ENCODE measurements around the gene PTPN9.
"Not testable (repeated sequence)": the region's sequence is repeated elsewhere in the genome, so short reads cannot be mapped to it uniquely, and the experiment has no call there.

PTPN9 gene

DNA sequence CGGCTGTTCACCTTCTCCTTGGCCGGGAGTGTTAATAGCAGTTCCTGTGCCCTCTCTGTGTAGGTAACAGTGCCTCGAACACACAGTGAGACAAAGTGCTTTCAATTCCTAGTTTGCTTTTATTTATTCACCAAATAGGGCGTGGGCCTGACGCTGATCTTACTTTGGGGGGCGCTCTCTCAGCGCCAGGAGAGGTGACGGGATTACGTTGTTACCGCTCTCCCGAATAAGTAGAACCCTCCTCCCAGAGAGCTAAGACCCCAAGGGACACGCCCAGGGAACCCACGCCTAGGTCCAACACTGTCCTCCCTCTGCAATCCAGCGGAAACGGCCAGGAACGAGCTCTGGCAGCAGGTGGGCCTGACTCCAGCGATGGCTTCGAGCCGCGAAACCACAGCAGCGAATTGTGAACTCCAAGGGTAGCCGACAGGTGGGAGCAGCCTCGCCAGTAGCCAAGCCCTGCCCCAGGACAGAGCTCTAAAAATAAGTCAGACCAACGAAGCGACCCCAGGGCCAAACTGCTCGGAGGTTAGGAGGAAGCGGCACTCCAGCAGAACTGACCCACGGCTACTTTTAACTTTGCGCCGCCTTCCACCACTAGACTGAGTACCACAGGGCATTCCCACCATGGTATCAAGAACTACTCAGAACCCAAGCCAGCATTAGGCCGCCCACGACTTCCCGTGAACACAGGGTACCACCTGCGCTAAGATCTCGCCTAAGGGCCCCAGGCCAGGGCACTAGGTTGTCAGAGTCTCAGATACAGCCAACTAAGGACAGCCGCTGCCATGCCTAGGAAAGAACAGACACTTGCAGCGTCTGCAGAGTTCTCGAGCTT lies 126.0 kb downstream of the PTPN9 start:
- DNase-seq (ENCODE audit: low spot score): peak; percentile 41

DNA sequence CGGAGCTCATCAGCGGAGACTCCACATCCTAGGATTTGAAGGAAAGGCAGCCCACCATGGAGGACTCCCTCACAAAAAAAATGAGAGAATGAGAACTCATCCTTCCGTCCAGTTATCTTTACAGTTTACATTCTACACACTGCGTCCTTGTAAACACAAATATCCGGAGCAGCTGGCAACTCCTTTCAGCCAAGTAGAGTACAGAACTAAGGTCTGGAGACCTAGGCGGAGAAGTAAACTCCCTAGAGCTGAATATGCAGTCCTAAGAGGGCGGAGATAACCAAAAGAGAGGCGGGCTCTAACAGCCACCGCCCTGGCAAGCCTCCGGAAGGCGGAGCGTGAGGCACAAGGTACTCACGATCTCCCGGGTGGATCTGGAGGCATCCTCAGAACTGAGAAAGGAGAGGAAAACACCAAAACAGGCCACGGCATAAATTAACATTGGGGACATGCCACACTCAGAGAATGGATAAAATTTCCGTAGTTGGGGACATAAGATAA lies 126.7 kb downstream of the PTPN9 start:
- DNase-seq (ENCODE audit: low spot score): peak; percentile 85

DNA sequence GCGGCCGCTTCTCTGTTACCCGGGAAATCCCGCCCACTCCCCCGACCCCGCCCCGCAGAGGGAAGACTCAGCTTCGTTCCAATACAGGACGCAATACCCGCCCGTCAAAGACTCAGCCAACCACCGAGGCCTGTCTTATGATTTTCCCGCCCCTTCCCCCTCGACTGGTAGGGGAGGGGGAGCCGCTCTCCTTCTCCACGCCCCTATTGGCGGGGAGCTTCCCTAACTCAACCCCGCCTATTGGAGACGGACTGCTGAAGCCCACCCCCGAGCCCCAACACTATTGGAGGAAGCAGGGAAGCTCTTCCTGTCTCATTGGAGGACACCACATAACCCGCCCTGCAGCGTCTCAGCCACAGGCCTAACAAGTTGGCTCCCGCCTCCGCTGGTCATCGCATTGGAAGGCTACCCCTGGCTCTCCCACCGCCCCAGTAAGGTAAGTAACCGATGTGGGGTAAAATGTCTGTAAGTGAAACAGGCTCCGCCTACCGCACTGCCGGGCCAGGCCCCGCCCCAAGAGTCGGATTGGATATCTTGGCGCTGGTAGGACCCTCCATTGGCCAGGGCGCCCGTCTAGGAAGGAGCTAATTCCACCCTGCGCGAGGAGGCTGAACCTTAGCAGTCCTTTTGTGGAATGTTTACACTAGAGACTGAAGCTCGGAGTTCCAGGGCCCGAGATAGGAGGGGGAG lies 127.3 kb downstream of the PTPN9 start, which contains the start of gene SIN3A:
Gene SIN3A (minus strand): TSS at position 17 of the 690 bp plus-strand sequence. CDS start 21,315 bp downstream, outside the sequence.
- DNase-seq (ENCODE audit: low spot score): peak; percentile 100

DNA sequence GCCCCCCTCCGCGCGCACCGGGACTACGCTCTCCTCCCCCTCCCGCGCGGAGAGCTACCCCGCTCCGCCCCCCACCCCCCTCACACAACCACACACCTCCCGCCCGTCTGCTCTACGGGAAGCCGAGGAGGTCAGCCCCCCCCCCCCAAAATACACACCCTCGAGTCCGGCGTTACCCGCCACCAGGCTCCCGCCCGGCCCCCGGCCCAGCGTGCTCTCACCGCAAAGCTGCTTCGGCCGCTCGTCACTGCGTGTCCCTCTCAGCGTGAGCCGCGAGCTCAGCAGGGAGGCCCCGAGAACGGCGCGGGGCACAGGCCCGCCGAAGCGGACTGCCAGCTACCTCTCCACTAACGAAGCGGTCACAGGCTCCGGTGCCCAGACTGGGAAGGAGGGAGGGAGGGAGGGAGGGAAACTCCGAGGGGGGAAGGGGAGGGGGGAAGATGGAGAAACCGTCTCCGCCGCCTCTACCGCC lies 127.9 kb downstream of the PTPN9 start:
- no peak for DNase-seq (ENCODE audit: low spot score)

DNA sequence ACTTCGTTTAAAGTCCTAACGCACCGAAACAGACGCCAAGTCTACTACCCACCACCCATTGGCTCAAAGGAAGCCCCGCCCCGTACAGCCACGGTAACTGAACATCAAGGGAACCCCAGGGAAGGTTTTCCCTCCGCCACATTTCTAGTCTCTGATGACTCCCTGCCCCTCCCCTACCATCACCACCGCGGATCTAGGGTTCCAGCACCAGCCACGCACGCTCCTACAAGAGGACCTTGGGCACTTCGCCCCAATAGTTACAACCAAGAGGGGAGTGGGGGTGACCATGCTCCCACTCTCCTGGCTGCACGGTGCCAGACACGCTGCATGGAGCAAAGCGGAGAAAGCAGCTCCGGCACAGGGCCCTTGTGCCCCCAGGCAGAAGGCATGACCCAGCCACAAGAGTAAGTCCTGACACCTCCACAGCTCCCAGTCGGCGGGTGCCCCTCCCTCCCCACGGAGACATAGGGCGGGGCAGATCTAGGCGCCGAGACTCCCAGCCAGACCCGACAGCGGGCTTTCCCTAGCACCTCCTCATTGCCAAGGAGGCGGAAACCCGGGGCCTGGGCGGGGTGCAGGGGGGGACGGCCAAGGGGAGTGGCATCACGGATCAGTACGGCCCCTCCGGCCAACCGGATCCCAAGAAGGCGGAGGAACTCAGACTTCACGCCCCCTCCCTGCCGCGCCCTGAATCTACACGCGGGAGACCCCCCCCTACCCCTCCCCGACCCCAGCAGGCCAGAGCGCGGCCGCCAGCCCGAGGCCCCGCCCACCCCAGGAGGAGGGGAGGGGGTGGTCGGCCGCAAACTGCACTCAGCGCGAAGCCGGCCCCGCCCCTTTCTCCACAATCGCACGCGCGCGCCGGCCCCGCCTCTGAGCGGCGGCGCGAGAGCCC lies 128.6 kb downstream of the PTPN9 start:
- peak; percentile 92 for DNase-seq (ENCODE audit: low spot score)

DNA sequence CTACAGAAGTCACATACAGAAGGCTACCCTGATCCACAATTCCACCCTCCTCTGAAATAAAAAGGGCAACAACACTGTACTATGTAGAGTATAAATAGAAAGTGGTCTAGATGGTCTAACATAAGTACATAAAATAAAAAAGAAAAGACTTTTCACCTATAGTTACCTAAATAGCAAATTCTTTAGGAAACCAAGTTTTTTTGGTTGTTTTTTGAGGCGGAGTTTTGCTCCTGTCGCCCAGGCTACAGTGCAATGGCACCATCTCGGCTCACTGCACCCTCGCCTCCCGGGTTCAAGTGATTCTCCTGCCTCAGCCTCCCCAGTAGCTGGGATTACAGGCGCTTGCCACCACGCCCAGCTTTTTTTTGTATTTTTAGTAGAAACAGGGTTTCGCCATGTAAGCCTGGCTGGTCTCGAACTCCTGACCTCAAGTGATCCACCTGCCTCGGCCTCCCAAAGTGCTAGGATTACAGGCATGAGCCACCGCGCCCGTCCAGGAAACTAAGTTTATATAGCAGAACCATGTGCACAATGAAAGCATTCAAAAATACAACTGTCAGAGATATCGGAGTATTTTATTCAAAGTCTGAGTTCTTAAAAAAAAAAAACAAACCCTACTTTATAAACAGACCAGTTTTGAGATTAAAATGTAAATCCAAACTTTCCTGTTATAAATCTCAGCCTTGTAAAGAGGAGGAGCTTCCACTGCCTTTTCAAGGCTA lies 129.4 kb downstream of the PTPN9 start:
- DNase-seq (ENCODE audit: low spot score): no peak

DNA sequence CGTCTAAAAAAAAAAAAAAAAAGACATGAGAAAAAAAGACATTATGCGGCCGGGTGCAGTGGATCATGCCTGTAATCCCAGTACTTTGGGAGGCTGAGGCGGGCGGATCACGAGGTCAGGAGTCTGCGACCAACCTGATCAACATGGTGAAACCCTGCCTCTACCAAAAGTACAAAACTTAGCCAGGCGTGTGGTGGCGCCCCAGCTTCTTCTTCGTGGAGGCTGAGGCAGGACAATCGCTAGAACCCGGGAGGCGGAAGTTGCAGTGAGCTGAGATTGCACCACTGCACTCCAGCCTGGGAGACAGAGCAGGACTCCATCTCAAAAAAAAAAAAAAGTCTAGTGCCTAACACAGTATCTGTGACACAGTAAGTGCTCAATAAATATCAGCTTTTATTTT lies 130.9 kb downstream of the PTPN9 start:
- not testable (repeated sequence) for DNase-seq (ENCODE audit: low spot score)

DNA sequence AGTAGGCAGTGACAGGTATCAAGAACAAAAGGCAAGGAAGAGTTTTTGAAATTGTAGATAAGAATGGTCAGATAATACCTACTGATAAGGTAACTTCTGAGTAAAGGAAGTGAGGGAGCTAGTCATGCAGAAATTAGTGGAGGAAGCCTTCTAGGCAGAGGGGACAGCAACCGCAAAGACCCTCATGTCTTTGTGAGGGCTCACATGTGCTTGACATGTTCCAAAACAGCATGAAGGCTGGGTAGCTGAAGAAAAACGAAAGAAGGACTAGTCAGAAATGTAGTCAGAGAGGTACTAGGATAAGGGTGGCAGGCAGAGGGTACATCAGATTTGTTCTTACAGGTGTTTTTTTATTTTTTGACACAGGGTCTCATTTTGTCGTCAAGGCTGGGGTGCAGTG lies 133.0 kb downstream of the PTPN9 start:
- DNase-seq (ENCODE audit: low spot score): no peak

DNA sequence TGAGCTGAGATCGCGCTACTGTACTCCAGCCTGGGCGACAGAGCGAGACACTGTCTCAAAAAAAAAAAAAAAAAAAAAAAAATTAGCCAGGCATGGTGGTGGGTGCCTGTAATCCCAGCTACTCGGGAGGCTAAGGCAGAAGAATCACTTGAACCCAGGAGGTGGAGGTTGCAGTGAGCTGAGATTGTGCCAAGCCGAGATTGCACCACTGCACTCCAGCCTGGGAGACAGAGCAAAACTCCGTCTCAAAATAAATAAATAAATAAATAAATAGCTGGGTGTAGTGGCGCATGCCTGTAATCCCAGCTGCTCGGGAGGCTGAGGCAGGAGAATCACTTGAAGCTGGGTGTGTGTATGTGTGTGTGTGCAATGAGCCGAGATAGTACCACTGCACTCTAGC lies 133.8 kb downstream of the PTPN9 start:
- not testable (repeated sequence) for DNase-seq (ENCODE audit: low spot score)

DNA sequence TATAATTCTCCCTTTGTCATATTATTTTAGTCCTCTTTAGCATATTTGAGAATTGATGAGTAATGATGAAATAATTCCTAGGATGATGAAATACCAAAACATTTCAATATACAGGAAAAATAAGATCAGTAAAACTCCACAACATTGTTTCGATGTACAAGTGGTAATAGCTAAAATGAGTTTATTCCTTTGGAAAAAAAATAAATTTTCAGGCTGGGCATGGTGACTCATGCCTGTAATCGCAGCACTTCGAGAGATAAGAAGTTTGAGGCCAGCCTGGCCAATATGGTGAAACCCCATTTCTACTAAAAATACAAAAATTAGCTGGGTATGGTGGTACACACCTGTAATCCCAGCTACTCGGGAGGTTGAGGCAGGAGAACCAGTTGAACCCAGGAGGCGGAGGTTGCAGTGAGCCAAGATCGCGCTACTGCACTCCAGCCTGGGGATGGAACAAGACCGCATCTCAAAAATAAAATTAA lies 135.1 kb downstream of the PTPN9 start:
- DNase-seq (ENCODE audit: low spot score): not testable (repeated sequence)

DNA sequence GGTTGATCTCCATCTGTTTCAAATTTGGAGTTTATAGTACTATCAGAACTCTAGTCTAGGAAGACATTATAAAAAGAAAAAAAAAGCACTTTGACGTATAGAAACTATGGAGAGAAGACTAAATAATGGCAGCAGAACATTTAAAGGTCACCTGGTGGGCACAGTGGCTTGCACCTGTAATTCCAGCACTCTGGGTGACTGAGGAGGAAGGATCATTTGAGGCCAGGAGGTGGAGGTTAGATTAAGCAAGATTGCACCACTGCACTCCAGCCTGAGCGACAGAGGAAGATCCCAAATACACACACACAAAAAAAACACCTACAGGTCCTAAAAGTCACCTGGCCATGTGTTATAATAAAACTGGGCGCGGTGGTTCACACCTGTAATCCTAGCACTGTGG lies 141.4 kb downstream of the PTPN9 start:
- no peak for DNase-seq (ENCODE audit: low spot score)

DNA sequence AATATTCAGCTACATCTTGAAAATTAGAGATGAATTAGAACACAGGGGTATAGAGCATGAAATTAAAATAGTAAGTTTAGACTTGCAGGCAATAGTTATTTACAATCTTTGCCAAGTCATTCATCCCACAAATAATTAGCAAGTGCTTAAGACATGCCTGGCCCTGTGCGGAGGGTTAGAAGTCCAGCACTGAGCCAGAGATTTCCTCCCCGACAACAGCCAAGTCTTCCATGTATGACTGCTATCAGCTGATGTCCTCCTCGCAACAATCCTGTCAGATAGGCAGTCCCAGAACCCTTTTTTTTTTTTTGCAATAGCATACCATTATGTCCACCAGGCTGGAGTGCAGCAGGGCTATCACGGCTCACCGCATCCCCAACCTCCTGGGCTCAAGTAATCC lies 142.2 kb downstream of the PTPN9 start:
- no peak for DNase-seq (ENCODE audit: low spot score)

DNA sequence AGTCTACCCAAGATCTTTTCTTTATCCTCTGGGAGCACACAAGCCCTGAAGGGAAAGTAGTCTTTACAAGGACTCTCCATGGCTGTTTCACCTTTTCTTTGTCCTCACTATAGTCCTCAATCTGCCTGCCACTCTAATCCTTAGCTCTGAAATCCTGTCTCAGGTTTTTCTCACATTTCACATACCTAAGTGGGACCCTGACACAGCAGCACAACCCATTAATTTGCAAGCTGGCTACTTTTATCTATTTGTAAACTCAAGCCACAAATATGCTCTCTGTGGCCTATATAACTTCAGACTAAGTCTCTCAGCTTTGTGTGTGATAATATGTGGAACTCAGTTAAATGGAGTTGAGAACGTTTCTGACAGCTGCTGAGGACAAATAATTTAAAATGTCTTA lies 147.4 kb downstream of the PTPN9 start:
- no peak for DNase-seq (ENCODE audit: low spot score)

DNA sequence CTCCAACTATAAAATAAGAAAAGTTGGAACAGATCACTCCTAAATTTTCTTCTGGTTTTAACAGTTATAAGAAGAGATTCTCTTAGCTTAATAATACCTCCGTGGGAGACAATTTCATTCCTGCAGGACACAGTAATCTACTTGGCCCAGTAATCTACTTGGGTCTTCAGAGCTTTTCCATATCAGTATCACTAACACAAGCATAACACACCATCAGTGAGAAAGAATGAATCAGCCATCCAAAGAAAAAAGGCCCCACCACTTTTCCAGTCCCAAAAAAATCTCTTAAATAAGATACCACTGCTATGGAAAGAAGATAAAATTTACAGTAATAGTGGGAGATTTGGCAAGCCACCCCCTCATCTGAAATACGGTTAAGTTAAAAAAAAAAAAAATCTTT lies 147.8 kb downstream of the PTPN9 start:
- no peak for DNase-seq (ENCODE audit: low spot score)

DNA sequence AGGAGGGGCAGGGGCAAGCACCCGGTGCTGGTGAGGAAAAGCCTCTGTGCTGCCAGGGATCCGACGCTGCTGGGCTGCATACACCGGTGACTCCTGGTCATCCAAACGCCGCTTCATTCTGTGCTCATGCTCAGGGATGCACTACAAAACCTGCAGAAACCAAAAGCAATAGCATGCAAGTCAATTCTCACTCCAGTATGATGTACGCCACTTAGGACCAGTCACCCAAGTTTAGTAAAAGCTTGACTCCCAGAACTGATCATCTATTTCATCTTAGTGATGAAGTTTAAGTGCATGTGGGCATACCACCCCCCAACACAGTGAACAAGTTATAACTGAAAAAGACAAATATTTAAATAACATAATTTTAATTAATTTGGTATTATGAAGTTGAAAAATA lies 148.9 kb downstream of the PTPN9 start:
- no peak for DNase-seq (ENCODE audit: low spot score)

DNA sequence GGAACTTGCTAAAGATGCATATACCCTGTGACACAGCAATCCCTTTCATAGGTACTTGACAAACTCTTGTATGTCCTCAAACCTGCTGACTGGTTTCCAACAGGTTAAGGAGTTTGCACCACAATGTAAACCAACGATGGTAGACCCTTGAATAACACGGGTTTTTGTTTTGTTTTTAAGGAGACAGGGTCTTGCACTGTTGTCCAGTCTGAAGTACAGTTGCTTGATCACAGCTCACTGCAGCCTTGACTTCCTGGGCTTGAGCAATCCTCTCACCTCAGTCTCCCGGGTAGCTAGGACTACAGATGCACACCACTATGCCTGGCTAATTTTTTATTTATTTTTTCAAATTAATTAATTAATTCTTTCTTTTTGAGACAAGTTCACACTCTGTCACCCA lies 151.0 kb downstream of the PTPN9 start:
- no peak for DNase-seq (ENCODE audit: low spot score)

DNA sequence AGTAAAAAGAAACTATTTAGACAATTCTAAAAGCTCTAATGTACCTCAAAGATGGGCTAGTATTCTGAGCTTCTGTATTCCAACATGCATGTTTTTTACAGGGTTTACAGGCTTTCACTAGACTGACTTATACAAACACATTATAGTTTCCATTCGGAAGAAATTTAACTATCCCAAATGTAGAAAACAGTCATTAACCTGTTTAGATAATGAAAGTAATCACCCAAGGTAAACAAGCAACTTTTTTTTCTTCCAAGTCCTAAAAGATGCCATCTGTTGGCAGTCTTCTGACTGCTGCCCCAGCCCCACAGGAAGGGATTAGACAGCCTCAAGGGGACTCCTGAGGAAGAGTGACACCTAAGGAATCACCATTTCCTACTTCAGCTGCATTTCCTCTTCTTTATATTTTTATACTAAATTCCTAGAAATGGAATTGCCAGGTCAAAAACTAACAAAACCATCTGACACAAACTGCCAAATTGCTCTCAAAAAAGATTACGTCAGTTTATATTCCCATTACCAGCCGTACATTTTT lies 153.1 kb downstream of the PTPN9 start:
- no peak for DNase-seq (ENCODE audit: low spot score)

DNA sequence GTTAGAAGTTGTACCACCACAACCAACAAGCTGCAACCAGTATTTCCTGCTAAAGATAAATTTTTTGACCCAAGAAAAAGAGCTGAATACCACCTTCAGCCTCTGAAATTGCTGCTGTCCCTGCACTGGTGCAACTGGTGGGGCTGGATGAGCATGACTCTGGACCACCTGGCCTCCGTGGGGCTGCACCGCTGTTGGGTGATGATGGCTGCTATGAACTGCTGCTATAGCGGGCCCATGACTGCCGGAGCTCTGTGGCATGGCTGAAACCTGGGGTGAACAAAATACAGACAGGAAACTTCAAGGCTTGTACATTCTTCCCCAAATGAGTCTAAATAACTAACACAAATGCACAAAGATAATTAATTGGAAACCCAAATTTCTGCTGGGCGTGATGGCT lies 156.6 kb downstream of the PTPN9 start:
- DNase-seq (ENCODE audit: low spot score): no peak

DNA sequence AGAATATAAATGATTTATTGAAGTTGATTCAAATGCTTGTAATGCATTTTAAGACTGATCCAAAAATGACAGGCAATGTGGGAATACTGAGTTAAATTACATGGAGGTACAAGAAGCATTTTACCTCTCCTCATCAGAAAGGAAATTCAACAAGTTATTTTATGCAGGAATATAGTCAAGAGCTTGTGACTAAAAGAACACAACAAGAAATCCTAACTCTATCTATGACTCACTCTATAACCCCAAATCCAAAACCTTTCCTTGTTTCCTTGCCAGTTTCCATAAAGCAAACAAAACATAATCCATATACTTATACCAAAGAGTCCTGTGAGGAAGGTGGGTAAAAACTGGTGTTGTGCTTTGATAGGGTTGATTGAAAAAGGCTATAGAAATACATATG lies 158.4 kb downstream of the PTPN9 start:
- DNase-seq (ENCODE audit: low spot score): no peak

DNA sequence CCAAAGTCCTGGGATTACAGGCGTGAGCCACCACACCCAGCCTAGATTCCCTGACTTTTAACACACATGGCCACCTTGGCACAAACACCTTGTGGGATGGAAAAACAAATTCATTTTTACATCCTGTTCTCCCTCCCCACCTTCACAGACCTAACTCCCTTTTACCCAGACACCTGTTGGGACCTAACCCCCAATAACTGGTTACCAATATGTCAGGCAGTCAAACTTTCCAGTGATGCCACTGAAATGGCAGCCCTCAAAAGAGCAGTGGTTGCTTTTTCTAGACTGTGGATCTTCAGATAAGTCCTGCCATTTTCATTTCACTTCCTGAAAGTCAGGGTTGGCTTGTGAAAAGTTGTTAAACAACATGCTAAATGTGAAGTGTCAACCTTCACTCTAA lies 162.5 kb downstream of the PTPN9 start:
- DNase-seq (ENCODE audit: low spot score): no peak

Measured in globus pallidus (tissue), 1 donor.